Muscle of arm (tissue), 12 donors: Measurements from ENCODE around the gene SH2D1B. TPM values are rescaled to one million over a fixed set of nuclear protein-coding genes. Genes with fewer than 3 reads are reported as not detected.

ENCODE experiments used
- DNase-seq: peaks from one replicate; pipeline ENCODE4 v3.0.0-alpha.2; 2013
- polyA plus RNA-seq, 12 donors: library from polyadenylated mRNA; unstranded; fragments of 120-200 nt; gene quantifications; one replicate each; pipeline ENCODE4 v1.2.1, GENCODE V29; 2013; ENCODE audit not compliant: insufficient read length in 12 of 12

Gene SH2D1B
- polyA plus RNA-seq, 12 donors, result 0.15 to 1.1 (median 0.36) TPM; not detected in 2

DNA sequence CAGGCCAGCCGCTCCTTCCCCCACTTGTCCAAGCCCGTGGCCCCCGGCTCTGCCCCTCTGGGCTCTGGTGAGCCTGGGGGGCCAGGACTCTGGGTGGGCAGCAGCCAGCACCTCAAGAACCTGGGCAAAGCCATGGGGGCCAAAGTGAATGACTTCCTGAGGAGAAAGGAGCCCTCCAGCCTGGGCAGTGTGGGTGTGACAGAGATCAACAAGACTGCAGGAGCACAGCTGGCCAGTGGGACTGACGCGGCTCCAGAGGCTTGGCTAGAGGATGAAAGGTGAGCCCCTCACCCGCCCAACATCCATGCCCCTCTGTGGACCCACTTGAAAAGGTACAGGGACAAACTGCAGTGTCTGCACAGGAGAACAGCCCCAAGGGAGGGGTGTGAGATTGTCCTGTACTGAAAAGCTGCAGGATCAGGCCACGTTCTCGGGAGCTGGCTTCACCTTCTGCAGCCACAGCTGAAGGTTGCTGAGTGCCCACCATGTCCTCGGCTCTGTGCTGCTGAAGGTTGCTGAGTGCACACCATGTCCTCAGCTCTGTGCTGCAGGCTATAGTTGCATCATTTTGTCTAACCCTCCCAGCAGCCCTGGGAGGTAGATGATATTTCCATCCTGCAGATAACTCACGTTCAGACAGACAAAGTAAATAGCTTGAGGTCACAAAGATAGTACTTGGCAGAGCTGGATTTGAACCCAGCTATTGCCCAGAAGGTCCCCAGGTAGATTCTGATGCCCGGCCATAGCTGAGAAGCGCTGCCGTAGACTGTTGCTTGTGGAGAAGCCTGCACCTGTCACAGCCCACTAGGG lies 29.8 kb downstream of the SH2D1B start:
- DNase-seq, result no peak

DNA sequence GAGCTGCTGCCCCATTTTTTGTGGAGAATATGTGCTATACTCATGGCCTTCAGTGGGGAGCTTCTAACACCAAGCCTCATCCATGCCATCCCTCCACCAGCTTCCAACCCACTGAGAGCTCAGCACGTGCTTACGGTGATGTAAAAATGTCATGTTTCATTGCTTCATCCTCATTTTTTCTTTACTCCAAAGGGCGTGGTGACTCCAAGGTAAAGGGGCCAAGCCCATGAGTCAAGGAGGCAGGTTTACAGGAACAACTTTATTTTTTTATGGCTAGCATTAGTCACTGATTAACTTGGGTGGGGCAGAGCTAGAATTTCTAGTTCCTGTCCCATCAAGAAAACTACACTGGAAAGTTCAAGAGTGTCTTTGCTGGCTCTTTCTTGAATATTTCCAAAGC lies 30.6 kb downstream of the SH2D1B start, which contains the start of gene C1orf226:
Gene C1orf226 (plus strand): TSS at position 346 of the 400 bp plus-strand sequence. CDS start 174 bp downstream, outside the sequence.
- DNase-seq, result no peak

DNA sequence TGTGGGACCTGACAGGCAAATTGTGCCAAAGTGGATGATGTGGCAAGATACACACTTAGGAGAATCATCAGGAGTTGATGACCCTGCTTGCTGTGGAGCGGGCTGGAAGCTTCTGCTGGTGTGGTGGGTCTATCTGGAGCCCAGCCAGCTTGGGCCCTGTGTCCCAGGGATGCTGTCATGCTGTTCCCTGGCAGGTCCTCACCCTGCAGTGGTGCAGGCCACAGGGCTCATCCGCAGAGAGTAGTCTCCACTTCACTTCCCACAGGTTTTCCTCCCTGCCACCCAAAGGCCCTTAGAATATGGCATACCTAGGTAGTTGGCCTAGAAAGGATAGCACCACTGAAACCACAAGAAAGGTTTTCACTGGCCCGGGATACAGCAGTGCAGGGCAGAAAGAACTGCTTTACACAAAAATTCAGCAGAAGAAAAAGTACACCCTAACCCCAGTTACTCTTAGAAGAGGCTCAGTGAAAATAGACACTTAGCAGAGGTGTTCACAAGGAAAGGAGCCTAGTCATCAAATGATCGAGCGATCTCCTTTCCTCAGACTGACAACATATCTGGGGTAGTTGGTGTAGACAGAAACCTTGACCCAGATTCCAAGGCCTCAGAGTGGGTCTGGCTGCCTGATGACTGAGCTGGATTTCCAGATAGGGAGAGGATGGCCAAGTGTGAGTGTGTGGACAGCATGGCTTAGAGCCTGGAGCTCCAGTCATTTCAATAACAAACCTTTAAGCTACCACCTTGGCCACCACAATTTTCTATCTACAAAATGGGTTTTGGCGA lies 31.7 kb downstream of the SH2D1B start:
- DNase-seq, result no peak

DNA sequence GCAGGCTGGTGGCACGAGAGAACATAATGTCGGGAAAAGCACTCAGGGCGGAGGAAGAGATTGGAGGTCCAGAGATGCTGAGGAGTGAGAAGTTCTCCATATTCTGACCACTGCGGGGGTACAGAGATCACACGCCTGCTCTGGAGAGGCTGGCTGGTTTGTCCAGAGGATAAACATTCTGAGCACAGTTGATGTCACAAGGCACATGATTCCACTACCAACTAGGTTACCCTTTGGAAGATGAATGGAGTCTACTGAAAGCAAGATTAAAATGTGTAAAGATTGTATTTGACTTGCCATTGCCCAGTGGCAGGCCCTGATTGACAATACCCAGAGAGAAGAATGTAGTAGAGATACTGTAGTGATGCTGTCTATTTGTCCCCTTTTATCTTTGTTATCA lies 35.2 kb downstream of the SH2D1B start, which contains the start of gene SPATA46:
Gene SPATA46 (minus strand): TSS at position 164 of the 400 bp plus-strand sequence. CDS start 64 bp downstream, at position 100.
- DNase-seq, result no peak

DNA sequence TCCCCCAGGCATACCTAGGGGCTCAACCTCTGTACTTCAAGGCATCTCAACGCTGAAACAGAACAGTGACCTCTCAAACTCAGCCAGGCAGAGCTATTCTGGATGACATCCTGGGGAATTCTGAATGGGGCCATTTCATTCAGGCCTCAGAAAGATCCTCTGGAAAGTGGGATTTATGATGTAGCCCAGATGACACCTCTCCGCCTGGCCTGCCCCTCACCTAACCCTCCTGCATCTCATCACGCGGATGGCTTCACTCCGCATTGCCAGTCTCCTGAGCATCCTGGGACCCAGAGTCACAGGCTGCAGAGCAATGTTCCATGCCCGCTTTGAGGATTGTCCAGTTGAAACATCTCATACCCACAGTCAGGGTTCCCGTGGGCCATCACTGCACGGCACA lies 36.5 kb downstream of the SH2D1B start:
- no peak for DNase-seq

DNA sequence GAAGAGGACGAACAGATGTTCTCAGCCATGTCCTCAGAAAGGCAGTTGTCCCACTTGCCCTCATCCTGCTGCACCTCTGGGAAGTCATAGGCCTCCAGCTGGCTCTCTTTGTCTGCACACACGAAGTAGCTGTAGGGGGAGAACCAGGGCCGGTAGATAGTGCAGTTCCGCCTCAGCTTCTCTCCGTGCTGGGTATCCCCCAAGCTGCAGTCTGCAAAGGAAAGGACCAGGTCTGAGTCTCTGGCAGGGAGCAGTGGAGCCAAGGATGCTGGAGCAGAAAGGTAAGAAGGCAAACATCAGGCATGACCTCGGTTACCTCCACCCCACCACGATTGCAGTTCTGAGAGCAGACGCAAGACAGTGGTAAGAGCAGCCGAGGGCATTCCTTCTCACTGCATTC lies 37.5 kb downstream of the SH2D1B start:
- no peak for DNase-seq

DNA sequence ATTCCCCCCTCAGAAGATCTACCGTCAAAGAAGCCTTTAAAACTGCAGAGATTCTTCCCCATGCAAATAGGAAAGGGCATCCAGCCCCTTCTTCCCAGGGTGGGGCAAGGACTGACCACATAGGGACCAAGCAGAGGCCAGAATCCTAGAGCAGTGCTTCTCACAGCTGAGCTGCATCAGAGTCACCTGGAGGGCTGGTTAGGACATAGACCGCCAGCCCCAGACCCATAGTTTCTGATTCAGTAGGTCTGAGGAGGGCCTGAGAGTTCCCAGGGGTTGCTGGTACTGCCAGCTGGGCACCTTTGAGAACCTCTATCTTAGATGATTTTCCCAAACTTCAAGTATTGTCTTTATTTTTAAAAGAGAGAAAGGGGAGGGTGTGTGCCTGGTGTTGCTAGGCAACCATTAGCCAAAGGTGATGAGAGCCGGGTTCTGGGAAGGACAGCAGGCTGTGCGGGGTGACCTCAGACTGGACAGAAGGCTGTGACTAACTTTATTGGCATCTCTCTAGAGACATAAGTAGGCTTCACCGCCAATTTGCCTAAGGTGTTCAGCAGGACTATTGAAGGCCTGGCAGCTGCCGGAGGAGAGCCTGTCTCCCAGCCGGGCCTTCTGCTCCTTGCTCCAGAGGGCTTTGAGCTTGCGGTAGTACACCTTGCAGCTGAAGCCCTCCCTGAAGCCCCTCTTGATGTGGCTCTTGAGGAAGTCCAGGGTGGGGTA lies 38.2 kb downstream of the SH2D1B start:
- DNase-seq, result no peak

DNA sequence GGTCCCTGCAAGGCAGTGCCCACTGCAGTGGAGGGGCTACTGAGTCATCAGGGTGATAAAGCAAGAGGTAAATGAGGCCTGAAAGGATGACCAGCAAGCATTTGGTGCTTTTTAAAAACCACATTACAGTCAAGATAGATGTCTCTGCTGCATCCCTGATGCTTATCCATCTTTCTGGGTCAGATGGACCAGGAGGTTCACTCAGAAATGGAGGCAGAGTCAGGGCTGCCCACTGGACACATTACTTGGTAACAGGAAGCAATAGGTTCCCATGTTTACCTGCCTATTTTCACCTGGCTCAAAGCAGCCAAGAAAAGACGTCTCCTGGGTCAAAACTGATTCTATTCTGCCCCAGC lies 38.9 kb downstream of the SH2D1B start:
- no peak for DNase-seq

DNA sequence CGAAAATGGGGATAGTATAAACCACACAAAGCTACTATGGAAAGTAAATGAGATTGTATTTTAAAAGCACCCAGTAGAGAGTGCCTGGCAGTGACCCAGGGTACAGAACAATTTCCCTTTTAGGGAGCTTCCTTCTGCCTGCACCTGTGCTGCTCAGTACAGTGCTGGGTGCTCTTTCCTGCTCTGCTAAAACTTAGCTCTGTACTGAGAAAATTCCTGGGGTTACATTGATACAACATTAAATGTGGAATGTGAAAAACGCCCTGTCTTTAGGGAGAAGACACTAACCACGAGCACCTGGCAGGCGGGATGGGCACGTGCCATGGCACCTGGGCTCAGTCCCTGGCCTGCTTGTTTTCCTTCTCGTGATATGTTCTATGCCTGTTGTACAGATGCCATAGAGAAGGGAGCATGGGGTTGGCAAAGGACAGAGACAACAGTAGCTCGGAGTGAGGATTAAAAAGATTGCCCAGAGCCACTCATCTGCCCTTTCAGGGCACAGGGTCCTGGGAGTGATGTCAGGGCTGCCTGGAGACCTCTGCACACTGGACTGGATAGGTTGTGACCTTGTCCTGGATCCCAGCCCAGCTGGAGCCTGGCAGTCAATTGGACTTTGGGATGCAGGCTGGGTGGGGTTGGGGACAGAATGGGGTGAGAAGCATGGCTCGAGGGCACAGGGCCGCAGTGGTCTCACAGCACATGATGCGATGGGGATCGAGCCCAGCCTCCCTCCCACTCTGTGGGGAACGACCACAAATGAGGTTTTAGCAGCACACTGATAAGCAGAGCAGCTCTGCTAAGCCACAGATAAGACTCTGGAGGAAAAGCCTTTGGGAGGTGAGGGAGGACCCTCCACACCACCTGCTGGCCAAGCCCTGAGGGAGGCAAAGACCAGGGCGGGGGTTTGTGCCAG lies 39.5 kb downstream of the SH2D1B start:
- no peak for DNase-seq

DNA sequence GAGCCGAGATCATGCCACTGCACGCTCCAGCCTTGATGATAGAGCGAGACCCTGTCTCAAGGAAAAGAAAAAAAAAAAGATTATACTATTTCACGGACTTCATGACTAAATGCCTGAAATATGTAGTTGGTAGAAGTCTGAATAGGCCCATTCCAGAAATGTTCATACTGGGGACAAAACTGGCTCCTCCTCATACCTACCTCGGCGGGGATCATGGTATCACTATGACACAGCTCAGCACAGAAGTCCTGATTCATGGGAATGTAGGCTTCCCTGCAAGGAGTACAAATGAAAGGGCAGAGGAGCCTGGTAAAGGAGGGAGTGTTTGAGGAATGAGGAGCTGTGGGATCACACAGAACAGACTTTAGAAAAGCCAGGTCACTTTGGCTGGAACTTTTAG lies 40.3 kb downstream of the SH2D1B start:
- DNase-seq, result no peak

DNA sequence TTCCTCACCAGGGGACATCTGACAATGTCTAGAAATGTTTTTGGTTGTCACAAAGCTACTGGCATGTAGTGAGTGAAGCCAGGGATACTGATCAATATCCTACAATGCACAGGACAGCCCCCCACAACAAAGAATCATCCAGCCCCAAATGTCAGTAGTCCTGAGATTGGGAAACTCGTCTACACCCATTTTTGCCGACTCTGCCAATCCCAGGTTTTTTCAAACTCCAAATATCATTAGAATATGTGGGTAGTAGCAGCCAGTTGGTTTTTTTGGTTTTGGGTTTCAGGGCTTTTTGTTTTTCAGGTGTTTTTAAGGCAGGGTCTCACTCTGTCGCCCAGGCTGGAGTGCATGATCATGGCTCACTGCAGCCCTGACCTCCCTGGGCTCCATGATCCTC lies 41.2 kb downstream of the SH2D1B start:
- DNase-seq, result no peak

DNA sequence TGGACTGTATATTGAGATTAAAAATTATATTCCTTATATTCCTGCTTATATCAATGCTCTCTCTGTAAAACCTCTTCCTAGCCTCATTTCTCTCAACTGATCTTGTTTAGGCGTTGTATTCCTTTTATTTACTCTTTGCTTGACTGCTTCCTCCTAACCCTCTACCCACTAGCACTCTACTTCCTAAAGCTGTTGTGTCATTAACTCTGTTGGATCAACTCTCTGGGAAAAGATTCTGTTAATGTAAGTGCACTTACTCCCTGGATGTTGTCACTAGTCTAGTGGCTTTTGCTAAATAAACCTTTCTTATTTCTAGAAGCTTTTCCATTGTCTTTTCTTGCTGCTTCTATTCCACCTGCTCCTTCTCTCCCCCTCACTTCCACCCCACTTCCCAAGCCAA lies 41.8 kb downstream of the SH2D1B start:
- no peak for DNase-seq

DNA sequence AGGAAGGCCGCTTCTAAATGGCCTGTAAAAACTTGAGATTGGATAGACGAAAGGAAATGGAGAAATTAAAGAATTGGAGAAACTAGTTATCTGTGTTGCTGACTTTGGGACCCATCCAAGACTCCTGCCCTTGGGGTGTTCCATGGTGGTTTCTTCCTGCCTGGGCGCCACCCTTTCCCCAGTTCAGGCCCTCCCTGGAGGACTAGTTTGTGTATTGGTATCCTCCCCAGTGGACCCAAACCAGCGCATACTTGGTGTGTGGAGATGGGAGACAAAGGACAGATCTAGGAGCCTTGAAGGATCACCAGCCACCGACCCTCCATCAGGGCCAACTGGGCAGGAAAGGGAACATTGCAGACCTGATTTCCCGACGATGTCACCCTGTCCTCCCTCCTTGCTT lies 42.4 kb downstream of the SH2D1B start:
- no peak for DNase-seq

DNA sequence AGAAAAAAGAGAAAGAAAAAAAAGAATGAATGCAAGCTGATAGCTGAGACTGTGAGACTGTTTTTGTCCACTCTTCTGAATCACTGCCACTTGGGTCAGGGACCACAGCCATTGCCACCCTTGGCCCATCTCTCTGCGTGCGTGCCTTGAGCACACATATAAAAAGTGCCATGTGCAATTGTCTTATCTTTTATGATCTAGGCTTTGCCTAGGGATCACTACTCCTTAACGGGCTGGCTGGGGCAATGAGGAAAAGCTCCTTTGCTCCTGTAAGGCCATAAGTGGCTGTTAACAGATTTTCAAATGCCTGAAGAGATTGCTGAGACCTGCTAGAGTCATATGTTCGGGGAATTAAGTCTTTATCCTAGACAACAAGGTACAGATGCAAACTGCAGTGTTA lies 43.5 kb downstream of the SH2D1B start:
- no peak for DNase-seq

DNA sequence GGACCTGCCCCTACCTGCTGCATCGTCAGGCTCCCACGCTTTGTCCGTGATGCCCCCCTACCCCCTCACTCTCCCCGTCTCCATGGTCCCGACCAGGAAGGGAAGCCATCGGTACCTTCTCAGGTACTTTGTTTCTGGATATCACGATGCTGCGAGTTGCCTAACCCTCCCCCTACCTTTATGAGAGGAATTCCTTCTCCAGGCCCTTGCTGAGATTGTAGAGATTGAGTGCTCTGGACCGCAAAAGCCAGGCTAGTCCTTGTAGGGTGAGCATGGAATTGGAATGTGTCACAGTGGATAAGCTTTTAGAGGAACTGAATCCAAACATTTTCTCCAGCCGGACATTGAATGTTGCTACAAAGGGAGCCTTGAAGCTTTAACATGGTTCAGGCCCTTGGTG lies 44.2 kb downstream of the SH2D1B start:
- no peak for DNase-seq

DNA sequence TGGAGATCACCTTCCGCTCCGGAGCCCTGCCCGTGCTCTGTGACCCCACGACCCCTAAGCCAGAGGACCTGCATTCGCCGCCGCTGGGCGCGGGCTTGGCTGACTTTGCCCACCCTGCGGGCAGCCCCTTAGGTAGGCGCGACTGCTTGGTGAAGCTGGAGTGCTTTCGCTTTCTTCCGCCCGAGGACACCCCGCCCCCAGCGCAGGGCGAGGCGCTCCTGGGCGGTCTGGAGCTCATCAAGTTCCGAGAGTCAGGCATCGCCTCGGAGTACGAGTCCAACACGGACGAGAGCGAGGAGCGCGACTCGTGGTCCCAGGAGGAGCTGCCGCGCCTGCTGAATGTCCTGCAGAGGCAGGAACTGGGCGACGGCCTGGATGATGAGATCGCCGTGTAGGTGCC lies 44.9 kb downstream of the SH2D1B start:
- no peak for DNase-seq

DNA sequence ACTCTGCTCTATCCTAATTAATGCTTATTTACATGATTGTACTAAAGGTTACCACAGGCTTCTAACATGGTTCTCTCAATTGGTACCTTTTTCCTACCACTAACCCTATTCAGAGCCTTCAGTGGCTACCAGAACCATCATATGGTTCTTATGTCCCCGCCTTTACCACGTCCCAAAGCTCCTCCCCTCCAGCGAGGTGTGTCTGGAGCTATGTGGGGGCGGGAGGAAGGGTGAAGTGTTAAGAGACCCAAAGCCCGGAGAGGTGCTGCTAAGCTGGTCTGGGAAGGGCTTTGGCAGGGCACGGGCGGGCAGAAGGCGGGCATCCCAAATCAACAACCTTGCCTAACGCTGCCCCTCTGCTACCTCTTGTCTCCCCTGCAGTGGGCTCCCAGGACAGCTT lies 45.3 kb downstream of the SH2D1B start:
- DNase-seq, result no peak

DNA sequence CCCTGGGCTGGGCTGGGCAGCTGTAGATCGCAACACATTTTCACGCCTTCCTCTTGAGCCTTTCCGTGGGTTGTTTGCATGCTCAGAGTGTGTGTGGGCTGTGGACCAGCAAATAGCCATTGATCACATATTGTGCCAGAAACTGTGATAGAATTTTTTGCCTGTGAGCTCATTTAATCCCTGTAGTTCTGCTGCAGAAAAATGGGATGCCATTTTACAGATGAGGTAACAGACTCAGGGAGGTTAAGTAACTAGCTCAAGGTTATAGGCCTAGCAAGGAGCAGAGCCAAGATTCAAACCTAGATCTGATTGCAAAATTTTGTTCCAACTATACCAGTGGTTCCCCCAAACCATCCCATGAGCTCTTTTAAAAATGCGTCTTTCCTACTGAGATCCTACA lies 45.8 kb downstream of the SH2D1B start:
- DNase-seq, result no peak

DNA sequence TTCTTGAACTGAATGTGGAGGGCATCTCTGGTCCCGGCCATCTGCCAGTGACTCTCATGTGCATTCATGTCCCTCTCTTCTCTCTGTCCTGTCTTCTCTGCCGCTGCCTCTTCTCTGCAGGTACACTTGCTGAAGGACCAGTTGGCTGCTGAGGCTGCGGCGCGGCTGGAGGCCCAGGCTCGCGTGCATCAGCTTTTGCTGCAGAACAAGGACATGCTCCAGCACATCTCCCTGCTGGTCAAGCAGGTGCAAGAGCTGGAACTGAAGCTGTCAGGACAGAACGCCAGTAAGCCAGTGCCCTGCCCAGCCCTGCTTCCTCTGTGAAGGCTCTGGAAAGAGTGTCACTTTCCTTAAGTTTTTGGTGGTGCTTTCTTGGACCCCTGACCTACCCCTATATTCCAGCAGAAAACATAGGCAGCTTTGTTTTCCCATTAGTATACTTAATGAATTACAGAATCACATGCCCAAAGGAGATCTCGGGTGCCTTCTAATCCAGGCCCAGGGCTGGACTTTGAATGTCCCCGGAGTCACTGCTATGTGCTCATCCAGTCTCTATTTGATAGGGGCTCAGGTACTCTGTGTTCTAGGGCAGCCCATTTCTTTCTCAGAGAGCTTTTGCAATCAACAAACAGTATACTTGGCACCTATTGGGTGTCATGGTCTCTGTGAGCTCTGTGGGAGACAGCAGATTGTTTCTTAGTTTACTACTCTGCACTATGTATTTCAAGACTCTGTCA lies 46.5 kb downstream of the SH2D1B start:
- DNase-seq, result no peak

DNA sequence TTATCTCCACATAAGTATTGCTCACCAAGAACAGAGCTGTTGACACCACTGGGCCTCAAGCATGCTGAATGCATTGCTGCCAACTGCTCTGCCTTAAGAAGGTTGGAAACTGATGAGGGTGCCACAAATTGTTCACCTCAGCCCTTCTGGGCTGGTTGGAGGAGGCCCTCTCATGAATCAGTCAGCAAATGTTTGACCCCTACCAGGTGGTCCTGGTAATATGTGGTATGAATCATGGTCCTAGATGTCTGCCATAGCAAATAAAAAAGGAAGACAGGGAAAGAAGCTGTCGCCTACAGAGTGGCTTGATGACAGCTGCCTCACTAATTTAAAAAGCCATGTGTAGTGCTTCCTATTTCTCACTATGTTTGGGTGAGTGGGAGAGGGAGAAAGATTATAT lies 47.4 kb downstream of the SH2D1B start:
- DNase-seq, result no peak

DNA sequence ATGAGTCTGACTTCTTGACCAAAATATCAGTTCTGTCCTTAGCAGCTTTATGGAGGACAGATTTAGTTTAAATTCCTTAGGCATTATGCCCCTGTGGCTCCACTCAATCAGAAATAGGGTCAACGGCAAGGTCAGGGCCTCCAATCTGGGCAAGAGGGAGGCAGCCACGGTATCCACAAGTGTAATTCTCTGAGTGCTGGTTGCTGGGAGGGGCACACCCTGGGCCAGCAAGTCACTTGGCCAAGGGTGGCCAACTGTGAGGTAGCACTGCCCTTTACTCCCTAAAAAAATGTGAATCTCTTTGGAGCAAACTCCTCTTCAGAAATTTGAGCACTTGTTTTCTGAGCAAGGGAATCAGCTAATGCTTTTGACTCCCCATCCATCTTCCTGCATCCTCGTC lies 48.1 kb downstream of the SH2D1B start:
- DNase-seq, result no peak
